GM12874 (cell line): Measurements from ENCODE around the gene DNMT3A.

Source experiments
- CTCF ChIP-seq: IDR thresholded peaks from 2 replicates; pipeline ENCODE4 v1.5.1; 2011; ENCODE audit warnings: low read depth, mild to moderate bottlenecking, control low read depth, low read length, moderate library complexity; ENCODE audit not compliant: insufficient read depth

Gene DNMT3A

GRCh38 chr2:25198209-25198525 is 143.6 kb downstream of the DNMT3A start:
- TF ChIP-seq CTCF = no peak

- TF ChIP-seq CTCF = no peak
Measured at GRCh38 chr2:25197336-25198208, 144.2 kb downstream of the DNMT3A start.

- TF ChIP-seq CTCF = no peak
Measured at GRCh38 chr2:25194576-25195122, 147.1 kb downstream of the DNMT3A start.

- TF ChIP-seq CTCF = no peak
Measured at GRCh38 chr2:25190536-25190935, 151.2 kb downstream of the DNMT3A start.

- no peak for TF ChIP-seq CTCF
Measured at GRCh38 chr2:25188405-25188804, 153.3 kb downstream of the DNMT3A start.

- TF ChIP-seq CTCF = no peak
Measured at GRCh38 chr2:25187729-25188350, 153.9 kb downstream of the DNMT3A start.

- no peak for TF ChIP-seq CTCF
Measured at GRCh38 chr2:25184254-25184653, 157.5 kb downstream of the DNMT3A start.
